ENCODE measurements around the gene PPP2R2C.

DNA sequence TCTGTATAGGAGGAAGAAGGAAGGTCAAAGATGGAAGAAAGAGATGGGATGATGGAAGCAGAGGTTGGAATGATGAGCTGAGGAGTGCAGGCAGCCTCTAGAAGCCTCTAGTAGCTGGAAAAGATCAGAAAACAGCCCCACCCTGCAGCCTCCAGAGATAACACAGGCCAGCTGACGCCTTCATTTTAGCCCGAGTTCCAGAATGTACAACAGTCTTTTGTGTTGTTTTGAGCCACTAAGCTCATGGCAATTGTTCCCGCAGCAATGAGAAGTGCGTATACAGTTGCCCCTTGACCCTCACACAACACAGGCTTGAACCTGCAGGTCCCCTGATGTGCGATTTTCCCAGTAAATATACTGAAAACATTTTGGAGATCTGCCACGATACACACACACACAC lies 130.7 kb downstream of the PPP2R2C start:
- TF ChIP-seq, protein P1, sequence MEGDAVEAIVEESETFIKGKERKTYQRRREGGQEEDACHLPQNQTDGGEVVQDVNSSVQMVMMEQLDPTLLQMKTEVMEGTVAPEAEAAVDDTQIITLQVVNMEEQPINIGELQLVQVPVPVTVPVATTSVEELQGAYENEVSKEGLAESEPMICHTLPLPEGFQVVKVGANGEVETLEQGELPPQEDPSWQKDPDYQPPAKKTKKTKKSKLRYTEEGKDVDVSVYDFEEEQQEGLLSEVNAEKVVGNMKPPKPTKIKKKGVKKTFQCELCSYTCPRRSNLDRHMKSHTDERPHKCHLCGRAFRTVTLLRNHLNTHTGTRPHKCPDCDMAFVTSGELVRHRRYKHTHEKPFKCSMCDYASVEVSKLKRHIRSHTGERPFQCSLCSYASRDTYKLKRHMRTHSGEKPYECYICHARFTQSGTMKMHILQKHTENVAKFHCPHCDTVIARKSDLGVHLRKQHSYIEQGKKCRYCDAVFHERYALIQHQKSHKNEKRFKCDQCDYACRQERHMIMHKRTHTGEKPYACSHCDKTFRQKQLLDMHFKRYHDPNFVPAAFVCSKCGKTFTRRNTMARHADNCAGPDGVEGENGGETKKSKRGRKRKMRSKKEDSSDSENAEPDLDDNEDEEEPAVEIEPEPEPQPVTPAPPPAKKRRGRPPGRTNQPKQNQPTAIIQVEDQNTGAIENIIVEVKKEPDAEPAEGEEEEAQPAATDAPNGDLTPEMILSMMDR (IDR thresholded peaks at IDR 0.05) = no peak
- TF ChIP-seq, protein P2, sequence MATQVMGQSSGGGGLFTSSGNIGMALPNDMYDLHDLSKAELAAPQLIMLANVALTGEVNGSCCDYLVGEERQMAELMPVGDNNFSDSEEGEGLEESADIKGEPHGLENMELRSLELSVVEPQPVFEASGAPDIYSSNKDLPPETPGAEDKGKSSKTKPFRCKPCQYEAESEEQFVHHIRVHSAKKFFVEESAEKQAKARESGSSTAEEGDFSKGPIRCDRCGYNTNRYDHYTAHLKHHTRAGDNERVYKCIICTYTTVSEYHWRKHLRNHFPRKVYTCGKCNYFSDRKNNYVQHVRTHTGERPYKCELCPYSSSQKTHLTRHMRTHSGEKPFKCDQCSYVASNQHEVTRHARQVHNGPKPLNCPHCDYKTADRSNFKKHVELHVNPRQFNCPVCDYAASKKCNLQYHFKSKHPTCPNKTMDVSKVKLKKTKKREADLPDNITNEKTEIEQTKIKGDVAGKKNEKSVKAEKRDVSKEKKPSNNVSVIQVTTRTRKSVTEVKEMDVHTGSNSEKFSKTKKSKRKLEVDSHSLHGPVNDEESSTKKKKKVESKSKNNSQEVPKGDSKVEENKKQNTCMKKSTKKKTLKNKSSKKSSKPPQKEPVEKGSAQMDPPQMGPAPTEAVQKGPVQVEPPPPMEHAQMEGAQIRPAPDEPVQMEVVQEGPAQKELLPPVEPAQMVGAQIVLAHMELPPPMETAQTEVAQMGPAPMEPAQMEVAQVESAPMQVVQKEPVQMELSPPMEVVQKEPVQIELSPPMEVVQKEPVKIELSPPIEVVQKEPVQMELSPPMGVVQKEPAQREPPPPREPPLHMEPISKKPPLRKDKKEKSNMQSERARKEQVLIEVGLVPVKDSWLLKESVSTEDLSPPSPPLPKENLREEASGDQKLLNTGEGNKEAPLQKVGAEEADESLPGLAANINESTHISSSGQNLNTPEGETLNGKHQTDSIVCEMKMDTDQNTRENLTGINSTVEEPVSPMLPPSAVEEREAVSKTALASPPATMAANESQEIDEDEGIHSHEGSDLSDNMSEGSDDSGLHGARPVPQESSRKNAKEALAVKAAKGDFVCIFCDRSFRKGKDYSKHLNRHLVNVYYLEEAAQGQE (IDR thresholded peaks at IDR 0.05; ENCODE audit: insufficient read depth in 1 of 2, low read depth in 2 of 2, low read length in 1 of 2) = no peak
- TF ChIP-seq POLR2AphosphoS5 (IDR thresholded peaks at IDR 0.05; ENCODE audit: low read depth, low read length) = no peak
- TF ChIP-seq TCF7L2 (IDR thresholded peaks at IDR 0.05; ENCODE audit: low read depth, low read length) = no peak
